ENCODE results near the gene ARMC9.

Gene ARMC9

GRCh38 chr2:231367178-231367577, 168.7 kb downstream of the ARMC9 start:
- no peak overlapping the region for H3K4me3 ChIP-seq (ENCODE audit: low read depth, low read length)
- TF ChIP-seq CTCF (IDR thresholded peaks at IDR 0.05; ENCODE audit: borderline replicate concordance, insufficient read depth, low read depth, low read length): no peak

- H3K4me3 ChIP-seq (ENCODE audit: low read depth, low read length): no peak overlapping the region
- no peak for TF ChIP-seq CTCF (IDR thresholded peaks at IDR 0.05; ENCODE audit: borderline replicate concordance, insufficient read depth, low read depth, low read length)
Measured at GRCh38 chr2:231369580-231370428, 171.4 kb downstream of the ARMC9 start.

GRCh38 chr2:231370429-231370748, 172.0 kb downstream of the ARMC9 start:
- no peak for TF ChIP-seq CTCF (IDR thresholded peaks at IDR 0.05; ENCODE audit: borderline replicate concordance, insufficient read depth, low read depth, low read length)
- H3K4me3 ChIP-seq (ENCODE audit: low read depth, low read length): no peak overlapping the region

GRCh38 chr2:231370749-231371429, 172.5 kb downstream of the ARMC9 start:
- no peak overlapping the region for H3K4me3 ChIP-seq (ENCODE audit: low read depth, low read length)
- TF ChIP-seq CTCF (IDR thresholded peaks at IDR 0.05; ENCODE audit: borderline replicate concordance, insufficient read depth, low read depth, low read length): no peak

GRCh38 chr2:231371430-231372054, 173.1 kb downstream of the ARMC9 start:
- no peak overlapping the region for H3K4me3 ChIP-seq (ENCODE audit: low read depth, low read length)
- TF ChIP-seq CTCF (IDR thresholded peaks at IDR 0.05; ENCODE audit: borderline replicate concordance, insufficient read depth, low read depth, low read length): no peak

- no peak for TF ChIP-seq CTCF (IDR thresholded peaks at IDR 0.05; ENCODE audit: borderline replicate concordance, insufficient read depth, low read depth, low read length)
Measured at GRCh38 chr2:231372326-231372725, 173.9 kb downstream of the ARMC9 start.

More at GRCh38 chr2:231372326-231372725, 173.9 kb downstream of the ARMC9 start:
- H3K4me3 ChIP-seq (ENCODE audit: low read depth, low read length): no peak overlapping the region

All from GM12875 (cell line).